H1 (cell line): ENCODE measurements around the gene CAMKMT. TPM values are rescaled to one million over a fixed set of nuclear protein-coding genes. Genes with fewer than 3 reads are reported as not detected.
A peak's percentile ranks its signal among the peaks of the same experiment; 100 is the strongest.

Source experiments
- CTCF ChIA-PET: fragments of 300-600 bp; sonication (Branson Sonifier 250); formaldehyde crosslinking; loops from one replicate; lab custom pipeline; 2021; ENCODE audit not compliant: partially characterized antibody; lab: Charles Lee
- POLR2A ChIA-PET: fragments of 300-600 bp; sonication (Branson Sonifier 250); formaldehyde crosslinking; loops from one replicate; lab custom pipeline; 2021; ENCODE audit warnings: inconsistent platforms; ENCODE audit not compliant: partially characterized antibody; lab: Charles Lee
- DNase-seq, 2 experiments: peaks; one replicate each; pipeline versions ENCODE4 v3.0.0 to v3.0.0-alpha.2; 2010 to 2022; ENCODE audit warnings: low spot score in 2 of 2, low read depth in 1 of 2, mixed read lengths in 1 of 2
- FAIRE-seq: peaks from 2 replicates; lab custom pipeline; 2011; peaks lifted over from hg19 to GRCh38; lab: Jason Lieb, UNC
- H2AFZ ChIP-seq: 2 replicates; pipeline ENCODE4 v1.8.1; 2012; ENCODE audit warnings: low read length, inconsistent platforms
- H2AK5ac ChIP-seq: 2 replicates; pipeline ENCODE4 v1.6.1; 2013; ENCODE audit warnings: low read depth, low read length
- H2BK120ac ChIP-seq: replicated peaks from 2 replicates; pipeline ENCODE3; 2013; ENCODE audit warnings: low read depth, low read length, inconsistent platforms
- H2BK12ac ChIP-seq: 2 replicates; pipeline ENCODE4 v1.6.1; 2013; ENCODE audit warnings: low read depth, low read length
- H2BK15ac ChIP-seq: 2 replicates; pipeline ENCODE4 v1.6.1; 2013; ENCODE audit warnings: low read length
- H2BK20ac ChIP-seq: 2 replicates; pipeline ENCODE4 v1.6.1; 2013; ENCODE audit warnings: low read length
- H2BK5ac ChIP-seq: 2 replicates; pipeline ENCODE4 v1.6.1; 2013; ENCODE audit warnings: low read depth, low read length
- H3K14ac ChIP-seq: 2 replicates; pipeline ENCODE4 v1.6.1; 2013; ENCODE audit warnings: inconsistent platforms; ENCODE audit not compliant: insufficient read length
- H3K18ac ChIP-seq: 2 replicates; pipeline ENCODE4 v1.6.1; 2013; ENCODE audit warnings: low read length; ENCODE audit errors: extremely low read depth
- H3K23ac ChIP-seq: 2 replicates; pipeline ENCODE4 v1.6.1; 2013; ENCODE audit warnings: inconsistent platforms; ENCODE audit not compliant: insufficient read length
- H3K23me2 ChIP-seq: 2 replicates; pipeline ENCODE4 v1.6.1; 2013; ENCODE audit warnings: low read depth, low read length
- H3K27ac ChIP-seq: 2 replicates; pipeline ENCODE4 v1.6.1; 2011; ENCODE audit warnings: low read depth, low read length, inconsistent platforms
- H3K27me3 ChIP-seq, 4 experiments: replicated peaks in 1 of 4; 1 replicate in 1 of 4; 2 replicates in 3 of 4; pipeline versions ENCODE4 v1.6.1 to v1.8.1; 2011 to 2013; ENCODE audit warnings: low read length in 3 of 4, mild to moderate bottlenecking in 3 of 4, inconsistent platforms in 2 of 4, mixed read lengths in 2 of 4, moderate library complexity in 1 of 4; ENCODE audit not compliant: control insufficient read depth in 3 of 4, insufficient read depth in 3 of 4; ENCODE audit errors: extremely low read depth in 1 of 4
- H3K36me3 ChIP-seq, 4 experiments: 2 replicates each; pipeline versions ENCODE4 v1.6.1 to v1.8.1; 2011 to 2013; ENCODE audit warnings: mild to moderate bottlenecking in 4 of 4, low read length in 3 of 4, moderate library complexity in 2 of 4, control low read depth in 1 of 4, inconsistent platforms in 1 of 4; ENCODE audit not compliant: insufficient read depth in 4 of 4, control insufficient read depth in 2 of 4
- H3K4ac ChIP-seq: replicated peaks from 2 replicates; pipeline ENCODE3; 2013; ENCODE audit warnings: low read length, low read depth, mixed read lengths, inconsistent platforms; ENCODE audit not compliant: insufficient read length
- H3K4me1 ChIP-seq, 4 experiments: replicated peaks in 1 of 4; 1 replicate in 1 of 4; 2 replicates in 3 of 4; pipeline versions ENCODE4 v1.6.1 to v1.8.1; 2011 to 2013; ENCODE audit warnings: low read length in 3 of 4, inconsistent platforms in 2 of 4, mixed read lengths in 1 of 4; ENCODE audit not compliant: insufficient read depth in 4 of 4, control insufficient read depth in 3 of 4
- H3K4me2 ChIP-seq, 2 experiments: 2 replicates each; pipeline versions ENCODE4 v1.6.1 to v1.8.1; 2011 to 2013; ENCODE audit warnings: low read depth in 2 of 2, low read length in 2 of 2, control low read depth in 1 of 2, inconsistent platforms in 1 of 2, mild to moderate bottlenecking in 1 of 2; ENCODE audit not compliant: insufficient read depth in 1 of 2
- H3K4me3 ChIP-seq, 4 experiments: fragments of 200-600, 300-600 bp in 1 of 4; sonication (generic), shearing (Covaris generic), sonication (Bioruptor Twin) in 1 of 4; 2 replicates each; pipeline versions ENCODE4 v1.5.1 to v1.8.1; 2011 to 2016; ENCODE audit warnings: low read length in 4 of 4, low read depth in 3 of 4, control low read depth in 2 of 4, inconsistent platforms in 2 of 4, mild to moderate bottlenecking in 2 of 4, mixed read lengths in 1 of 4, moderate library complexity in 1 of 4; ENCODE audit not compliant: insufficient read depth in 2 of 4; ENCODE audit errors: extremely low read depth in 1 of 4
- H3K56ac ChIP-seq: replicated peaks from 2 replicates; pipeline ENCODE3; 2013; ENCODE audit warnings: low read depth, mild to moderate bottlenecking, mixed read lengths, low read length, inconsistent platforms; ENCODE audit not compliant: insufficient read length
- H3K79me1 ChIP-seq: 2 replicates; pipeline ENCODE4 v1.6.1; 2013; ENCODE audit warnings: low read depth, low read length, control low read depth
- H3K79me2 ChIP-seq, 2 experiments: 2 replicates each; pipeline versions ENCODE4 v1.6.1 to v1.8.1; 2012 to 2013; ENCODE audit warnings: low read length in 2 of 2, mild to moderate bottlenecking in 2 of 2, inconsistent platforms in 1 of 2; ENCODE audit not compliant: insufficient read depth in 2 of 2, control insufficient read depth in 1 of 2
- H3K9ac ChIP-seq, 4 experiments: replicated peaks in 1 of 4; 1 replicate in 1 of 4; 2 replicates in 3 of 4; pipeline versions ENCODE4 v1.6.1 to v1.8.1; 2011 to 2013; ENCODE audit warnings: low read depth in 3 of 4, low read length in 3 of 4, control low read depth in 2 of 4, mild to moderate bottlenecking in 2 of 4, moderate library complexity in 2 of 4, inconsistent platforms in 1 of 4; ENCODE audit errors: extremely low read depth in 1 of 4
- H3K9me3 ChIP-seq, 2 experiments: 2 replicates each; pipeline versions ENCODE4 v1.6.1 to v1.8.1; 2012 to 2013; ENCODE audit warnings: mild to moderate bottlenecking in 2 of 2, moderate library complexity in 2 of 2, control low read depth in 1 of 2, inconsistent platforms in 1 of 2, low read depth in 1 of 2, low read length in 1 of 2, mixed read lengths in 1 of 2; ENCODE audit not compliant: insufficient read depth in 2 of 2
- H4K20me1 ChIP-seq, 2 experiments: replicated peaks in 1 of 2; 2 replicates each; pipeline versions ENCODE3 to v1.8.1; 2011 to 2013; ENCODE audit warnings: inconsistent platforms in 2 of 2, low read length in 2 of 2, mild to moderate bottlenecking in 1 of 2; ENCODE audit not compliant: insufficient read depth in 2 of 2, control insufficient read depth in 1 of 2
- H4K5ac ChIP-seq: 2 replicates; pipeline ENCODE4 v1.6.1; 2013; ENCODE audit warnings: low read length, low read depth, mixed read lengths, inconsistent platforms; ENCODE audit not compliant: insufficient read length
- H4K8ac ChIP-seq: 2 replicates; pipeline ENCODE4 v1.8.0; 2013; ENCODE audit warnings: mild to moderate bottlenecking, moderate library complexity, low read length, inconsistent platforms; ENCODE audit not compliant: insufficient read depth; ENCODE audit errors: extremely low read depth
- H4K91ac ChIP-seq: replicated peaks from 2 replicates; pipeline ENCODE3; 2013; ENCODE audit warnings: low read length, mixed read lengths, inconsistent platforms; ENCODE audit not compliant: insufficient read length
- CHD1 ChIP-seq: IDR thresholded peaks from 2 replicates; pipeline ENCODE4 v1.6.1; 2012; ENCODE audit warnings: low read depth, low read length, improper control_type of control experiment
- HDAC6 ChIP-seq: IDR thresholded peaks from one replicate; pipeline ENCODE4 v1.7.1; 2012; ENCODE audit warnings: low read depth, mild to moderate bottlenecking, inconsistent platforms, low read length, moderate library complexity
- MAFK ChIP-seq: IDR thresholded peaks from 2 replicates; pipeline ENCODE4 v1.6.1; 2012; ENCODE audit warnings: low read depth, mild to moderate bottlenecking, improper control_type of control experiment, low read length
- NANOG ChIP-seq: IDR thresholded peaks from 2 replicates; pipeline ENCODE4 v1.6.1; 2011; ENCODE audit warnings: low read length, low read depth, mild to moderate bottlenecking, inconsistent platforms; ENCODE audit not compliant: insufficient read depth, poor library complexity, severe bottlenecking
- PHF8 ChIP-seq: fragments of 200-600 bp; sonication (generic); conservative IDR thresholded peaks from 2 replicates; pipeline ENCODE4 v1.7.1; 2012; ENCODE audit warnings: low read depth, mild to moderate bottlenecking, inconsistent platforms, low read length, moderate library complexity
- SP1 ChIP-seq: IDR thresholded peaks from 2 replicates; pipeline ENCODE4 v1.6.1; 2011; ENCODE audit warnings: low read depth, low read length
- WGBS, 2 experiments: shearing (Covaris generic) in 1 of 2; methylation state at CpG; one replicate each; pipeline versions ENCODE4 v1.1.6 to v1.1.7; 2013 to 2015; ENCODE audit warnings: low lambda C conversion rate in 2 of 2, mixed read lengths in 2 of 2, inconsistent platforms in 1 of 2, low coverage in 1 of 2, missing lambda C conversion rate in 1 of 2; ENCODE audit not compliant: insufficient replicate concordance in 2 of 2, insufficient coverage in 1 of 2, insufficient read length in 1 of 2; ENCODE audit errors: extremely low coverage in 1 of 2, missing lambda C conversion rate in 1 of 2; 5-methylcytosine and 5-hydroxymethylcytosine counted together
- polyA plus RNA-seq, 7 experiments: library from polyadenylated mRNA; depleted of rRNA in 3 of 7; stranded (reverse) in 5 of 7; unstranded in 2 of 7; fragments of >200 nt in 5 of 7; fragments of 200-250 nt in 2 of 7; gene quantifications; 1 replicate in 5 of 7; 2 replicates in 1 of 7; 4 replicates in 1 of 7; pipeline versions ENCODE4 v1.2.1 to v1.2.3, GENCODE V29; 2011 to 2013; ENCODE audit warnings: missing spikeins in 2 of 7, mixed read lengths in 2 of 7
- total RNA-seq: library from RNA; stranded (reverse); fragmentation: NEBNext Ultra II Directional; extraction: Animal tissue kit (Norgen Biotek cat#: 25700); gene quantifications from 2 replicates; pipeline ENCODE4 v1.2.1, GENCODE V29; 2021

CAMKMT gene
- total and polyA plus RNA-seq, 2 of the 8 experiments (the other 6 are each of a cell fraction or from before 2014, with no cell fraction given), result 14.7 to 22.4 TPM

- H3K18ac ChIP-seq, result no peak overlapping the region
- no peak overlapping the region for H3K4me2 ChIP-seq
- no peak overlapping the region for H3K4ac ChIP-seq
- WGBS, 2 experiments, result 87% methylated on average over 1 of the region's 1 CpG; no CpG with 5 or more reads in 1 of the 2 experiments
- no peak overlapping the region for H2BK120ac ChIP-seq
- H4K20me1 ChIP-seq, result no peaks in the 10 kb centered on the region
- H3K4me1 ChIP-seq, result peaks cover 0 to 5% (median 1%) of the 10 kb centered on the region in 4 experiments; a peak in 2 of 7 replicates
- no peak overlapping the region for H2BK20ac ChIP-seq
- peaks cover 0 to 4% of the 10 kb centered on the region in 2 experiments; a peak in 2 of 4 replicates for H3K79me2 ChIP-seq
- no peak overlapping the region for H3K56ac ChIP-seq
- H2AFZ ChIP-seq, result no peak overlapping the region
- H3K4me3 ChIP-seq, result no peak overlapping the region
- no peak overlapping the region for H2AK5ac ChIP-seq
- no peak overlapping the region for H2BK15ac ChIP-seq
- DNase-seq (no peak), FAIRE-seq (no peak)
- no peak overlapping the region for H3K9ac ChIP-seq
- no peak overlapping the region for H3K27ac ChIP-seq
- H3K27me3 ChIP-seq, result no peaks in the 10 kb centered on the region
- H3K9me3 ChIP-seq, result peaks cover 5 to 6% of the 10 kb centered on the region in 2 experiments; a peak in 3 of 4 replicates
- no peaks in the 10 kb centered on the region for H3K23me2 ChIP-seq
- no peak overlapping the region for H4K91ac ChIP-seq
- ChIA-PET POLR2A (interaction anchor here (1.3 to 1.6 kb wide), 2 partner anchors 9 to 21 kb away, joined by 3 to 6 read pairs; no protein-coding TSS in a partner anchor), CTCF (interaction anchor here (1.0 kb wide), 2 partner anchors 18 to 39 kb away, joined by 3 to 5 read pairs; no protein-coding TSS in a partner anchor)
- H3K36me3 ChIP-seq, result peaks cover 0 to 6% (median 0%) of the 10 kb centered on the region in 4 experiments; a peak in 2 of 8 replicates
- no peak overlapping the region for H4K8ac ChIP-seq
- no peak overlapping the region for H2BK12ac ChIP-seq
- no peak overlapping the region for H3K14ac ChIP-seq
- H3K79me1 ChIP-seq, result no peaks in the 10 kb centered on the region; the same call in 1 of the 2 replicates
- H2BK5ac ChIP-seq, result no peak overlapping the region
- no peak overlapping the region for H3K23ac ChIP-seq
- H4K5ac ChIP-seq, result peak overlapping the region; percentile 80
- TF ChIP-seq PHF8, result no peak
- no peak for TF ChIP-seq HDAC6
- no peak for TF ChIP-seq MAFK
- TF ChIP-seq SP1, result no peak
- peak; percentile 47 for TF ChIP-seq NANOG
- no peak for TF ChIP-seq CHD1
These were observed 59.0 kb downstream of the CAMKMT start for GRCh38 chr2:44420725-44421124.
